ENCODE results near the gene PIGV.
"Not testable (repeated sequence)": the region's sequence is repeated elsewhere in the genome, so short reads cannot be mapped to it uniquely, and the experiment has no call there.

PIGV gene

DNA sequence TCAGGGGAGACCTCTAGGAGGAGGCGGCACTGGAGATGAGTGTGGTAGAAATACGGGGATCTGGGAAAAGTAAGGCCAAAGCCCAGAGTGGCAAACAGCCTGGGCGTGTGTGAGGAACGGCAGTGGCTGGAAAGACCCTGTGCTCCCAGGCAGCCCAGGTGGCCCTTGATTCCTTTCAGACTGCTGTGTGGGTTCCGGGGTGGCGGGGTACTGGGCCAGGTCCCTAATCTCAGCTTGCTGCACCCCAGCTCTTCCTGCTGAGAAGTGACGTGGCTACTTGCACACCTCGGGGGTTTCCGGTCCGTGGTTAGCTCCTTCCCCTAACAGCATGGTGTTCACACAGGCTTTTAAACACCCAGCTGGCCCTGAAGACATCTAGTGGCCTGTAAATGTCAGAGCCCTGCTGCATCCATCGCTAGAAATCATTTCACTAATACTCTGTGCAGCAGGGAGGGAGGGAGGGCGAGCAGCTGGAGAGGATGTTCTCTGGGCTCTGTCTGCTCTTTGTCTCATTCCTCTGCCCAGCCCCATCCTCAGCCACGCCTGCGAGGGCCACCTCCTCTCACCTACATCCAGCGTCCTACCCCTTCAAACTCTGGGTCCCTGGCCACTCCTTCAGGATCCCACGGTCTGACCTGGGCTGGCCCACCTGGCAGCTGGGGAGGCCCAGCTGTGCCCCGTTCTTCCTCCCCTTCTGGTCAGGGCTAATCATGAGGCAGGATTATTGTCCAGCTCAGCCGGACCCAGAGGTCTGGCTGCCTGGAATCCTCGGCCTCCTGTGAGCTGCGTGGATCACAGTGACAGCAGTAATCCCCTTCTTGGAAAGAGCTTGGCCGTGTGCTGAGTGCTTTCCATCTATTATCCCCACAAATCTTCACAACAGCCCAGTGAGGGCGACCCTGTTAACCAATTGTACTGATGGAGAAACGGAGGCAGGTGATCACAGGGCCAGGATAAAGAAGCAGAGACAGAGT lies 46.0 kb downstream of the PIGV start:
- no peak for DNase-seq (ENCODE audit: low read depth)

DNA sequence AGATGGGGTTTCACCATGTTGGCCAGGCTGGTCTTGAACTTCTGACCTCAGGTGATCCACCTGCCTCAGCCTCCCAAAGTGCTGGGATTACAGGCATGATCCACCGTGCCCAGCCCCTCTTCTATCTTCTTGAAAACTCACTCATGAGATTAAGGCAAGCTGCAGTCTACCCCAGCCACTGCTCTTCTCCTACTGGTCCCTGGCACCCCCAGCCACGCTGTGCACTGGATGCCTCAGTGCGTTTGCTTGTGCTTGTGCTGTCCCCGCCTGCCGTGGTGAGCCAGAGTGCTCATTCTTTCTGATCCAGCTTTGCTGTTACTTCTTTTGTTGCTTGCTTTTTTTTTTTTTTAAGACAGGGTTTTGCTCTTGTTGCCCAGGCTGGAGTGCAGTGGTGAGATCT lies 49.9 kb downstream of the PIGV start:
- not testable (repeated sequence) for DNase-seq (ENCODE audit: low read depth)

DNA sequence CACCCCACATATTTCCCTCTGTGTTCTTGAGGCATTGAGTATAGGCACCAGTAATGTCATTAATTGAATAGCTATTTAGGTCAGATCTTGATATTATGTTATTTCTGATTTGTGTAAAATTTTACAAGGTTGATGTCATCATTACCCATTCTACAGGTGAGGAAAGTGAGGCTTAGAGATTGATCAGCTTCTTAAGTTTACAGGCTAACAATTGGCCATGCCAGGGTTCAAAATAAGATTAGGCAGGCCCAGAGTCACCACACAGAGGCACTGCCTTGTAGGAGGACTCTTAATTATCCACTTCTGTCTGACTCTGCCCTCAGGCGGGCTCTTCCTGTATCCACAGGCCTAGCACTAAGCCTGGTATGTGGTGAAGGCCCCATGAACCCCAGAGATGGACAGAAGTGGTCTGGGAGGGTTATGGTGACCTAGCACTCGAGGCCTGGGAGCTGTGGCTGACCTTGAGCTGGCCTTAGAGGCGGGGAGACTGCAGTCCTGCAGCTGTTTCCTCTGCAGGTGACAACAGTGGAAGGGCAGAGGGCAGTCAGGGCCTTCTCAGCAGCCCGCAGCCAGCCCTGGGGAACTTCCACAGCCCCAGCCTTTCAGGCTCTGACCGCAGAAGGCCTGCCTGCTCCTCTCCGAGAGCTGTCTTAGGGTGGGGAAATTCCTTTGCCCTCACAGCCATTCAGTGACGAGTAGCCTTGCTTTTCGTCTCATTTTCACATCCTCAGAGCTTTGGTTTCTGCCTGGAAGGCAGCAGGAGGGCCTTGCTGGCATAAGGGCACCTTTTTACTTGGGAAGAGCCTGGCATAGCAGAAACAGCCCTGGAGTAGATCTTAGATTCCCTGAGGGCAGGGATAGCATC lies 51.0 kb downstream of the PIGV start:
- no peak for DNase-seq (ENCODE audit: low read depth)

DNA sequence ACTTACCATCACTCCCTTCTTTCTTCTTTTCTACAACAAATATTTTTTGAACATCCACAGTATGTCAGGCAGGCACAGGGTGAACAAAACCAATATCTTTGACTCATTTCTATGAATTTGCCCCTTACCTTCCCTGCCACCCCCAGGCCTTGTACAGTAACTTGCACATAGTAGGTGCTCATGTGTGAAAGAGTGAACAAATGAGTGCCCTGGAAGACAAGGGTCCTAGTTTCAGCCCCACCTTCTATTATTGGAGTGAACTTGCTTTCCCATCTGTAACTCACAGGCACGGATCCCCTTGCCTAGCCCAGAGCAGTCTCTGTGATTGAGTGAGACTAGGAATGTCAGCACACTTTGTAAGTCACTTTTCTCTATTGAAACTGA lies 51.6 kb downstream of the PIGV start:
- no peak for DNase-seq (ENCODE audit: low read depth)

DNA sequence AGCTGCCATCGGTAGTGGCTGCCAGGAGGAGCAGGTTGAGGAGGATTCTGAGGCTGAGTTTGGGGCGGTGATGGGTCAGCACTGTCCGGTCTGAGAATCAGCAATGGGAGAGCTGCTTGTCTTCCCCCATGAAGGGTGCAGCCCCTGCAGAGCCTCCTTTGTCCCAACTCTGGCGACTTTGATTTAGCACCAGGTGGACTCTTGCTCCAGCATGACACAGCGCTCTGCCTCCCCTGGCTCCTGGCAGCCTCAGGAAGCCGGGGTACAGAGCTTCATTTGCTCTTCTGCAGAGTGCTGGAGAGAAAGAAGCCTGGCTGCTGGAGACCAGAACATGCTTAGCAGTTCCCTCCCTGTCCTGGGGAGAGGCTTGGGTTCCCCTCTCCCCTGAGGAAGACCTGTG lies 52.0 kb downstream of the PIGV start:
- DNase-seq (ENCODE audit: low read depth): no peak

DNA sequence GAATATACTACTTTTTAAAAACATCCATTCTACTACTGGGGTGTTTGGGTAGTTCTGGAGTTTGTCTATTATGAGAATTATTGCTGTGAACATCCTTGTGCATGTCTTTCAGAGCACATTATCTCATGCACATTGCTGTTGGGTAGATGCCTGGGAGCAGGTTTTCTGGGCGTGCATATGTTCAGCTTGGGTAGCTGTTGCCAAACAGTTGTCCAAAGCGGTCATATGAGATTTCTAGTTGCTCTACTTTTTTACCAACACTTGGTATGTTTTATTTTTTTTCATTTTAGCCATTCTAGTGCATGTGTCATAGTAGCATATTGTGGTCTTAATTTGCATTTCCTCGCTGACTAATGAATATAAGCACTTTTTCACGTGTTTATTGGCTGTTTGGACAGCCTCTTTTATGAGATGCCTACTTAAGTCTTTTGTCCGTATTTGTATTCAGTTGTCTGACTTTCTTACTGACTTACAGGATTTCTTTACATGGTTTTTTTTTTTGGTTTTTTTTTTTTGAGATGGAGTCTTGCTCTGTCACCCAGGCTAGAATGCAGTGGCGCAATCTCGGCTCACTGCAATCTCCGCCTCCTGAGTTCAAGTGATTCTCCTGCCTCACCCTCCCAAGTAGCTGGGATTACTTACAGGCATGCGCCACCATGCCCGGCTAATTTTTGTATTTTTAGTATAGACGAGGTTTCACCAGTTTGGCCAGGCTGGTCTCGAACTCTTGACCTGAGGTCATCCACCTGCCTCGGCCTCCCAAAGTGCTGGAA lies 56.9 kb downstream of the PIGV start:
- no peak for DNase-seq (ENCODE audit: low read depth)

DNA sequence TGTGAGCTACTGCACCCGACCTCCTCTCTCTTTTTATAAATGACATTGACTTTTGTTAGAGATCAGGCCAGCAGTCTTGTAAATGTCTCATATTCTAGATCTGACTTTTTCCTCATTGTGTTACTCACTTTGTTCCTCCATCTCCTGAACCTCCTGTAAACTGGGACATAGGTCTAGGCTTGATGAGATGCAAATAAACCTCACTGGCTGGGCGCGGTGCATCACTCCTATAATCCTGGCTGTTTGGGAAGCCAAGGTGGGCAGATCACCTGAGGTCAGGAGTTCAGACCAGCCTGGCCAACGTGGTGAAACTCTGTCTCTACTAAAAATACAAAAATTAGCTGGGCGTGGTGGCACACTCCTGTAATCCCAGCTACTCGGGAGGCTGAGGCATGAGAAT lies 60.1 kb downstream of the PIGV start:
- not testable (repeated sequence) for DNase-seq (ENCODE audit: low read depth)
